ENCODE data around the gene BLACAT1.

BLACAT1 gene

GRCh38 chr1:205455581-205456382, at the start of gene BLACAT1:
BLACAT1 (minus strand) TSS chr1:205456045.
- no peak for DNase-seq

- DNase-seq = no peak
Observed at GRCh38 chr1:205505076-205505729, 49.4 kb upstream of the BLACAT1 start.

- no peak for DNase-seq
Observed at GRCh38 chr1:205504311-205505075, 48.6 kb upstream of the BLACAT1 start, which contains the start of gene CDK18. CDK18 (plus strand) TSS chr1:205504669; CDS start chr1:205523168, 18,499 bp downstream.

GRCh38 chr1:205502992-205503391, 47.1 kb upstream of the BLACAT1 start:
- no peak for DNase-seq

DNA sequence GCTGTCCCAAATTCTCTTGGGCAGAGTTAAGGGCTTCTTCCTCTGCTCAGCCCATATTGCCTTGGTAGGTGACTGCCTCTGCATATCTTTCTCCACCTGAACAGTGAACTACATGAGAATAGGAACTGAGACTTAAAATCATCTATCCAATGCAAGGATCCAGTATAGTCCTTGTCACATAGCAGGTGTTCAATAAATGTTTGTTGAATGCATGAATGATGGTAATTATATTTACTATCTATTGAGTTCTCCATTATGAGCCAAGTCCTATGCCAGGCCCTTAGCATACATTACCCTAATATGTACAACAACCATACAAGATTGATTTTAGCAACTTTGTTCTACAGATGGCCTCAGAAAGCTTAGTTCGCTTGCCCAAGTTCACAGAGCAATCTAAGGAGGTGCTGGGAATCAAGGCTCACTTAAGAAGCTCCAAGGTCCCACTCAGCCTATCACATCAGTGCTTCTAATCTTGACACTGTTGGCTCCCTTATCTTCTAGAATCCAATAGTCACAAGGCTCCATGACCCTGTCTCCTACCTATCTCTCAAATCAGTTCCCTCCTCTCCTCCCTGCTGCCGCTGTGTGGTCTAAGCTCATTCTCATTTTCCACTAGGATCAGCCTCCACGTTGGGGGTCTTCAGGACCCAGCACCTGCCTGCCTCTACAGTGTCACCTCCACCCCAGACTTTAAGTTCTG, 46.4 kb upstream of the BLACAT1 start:
- no peak for DNase-seq

GRCh38 chr1:205500240-205501233, 44.7 kb upstream of the BLACAT1 start:
- no peak for DNase-seq

DNA sequence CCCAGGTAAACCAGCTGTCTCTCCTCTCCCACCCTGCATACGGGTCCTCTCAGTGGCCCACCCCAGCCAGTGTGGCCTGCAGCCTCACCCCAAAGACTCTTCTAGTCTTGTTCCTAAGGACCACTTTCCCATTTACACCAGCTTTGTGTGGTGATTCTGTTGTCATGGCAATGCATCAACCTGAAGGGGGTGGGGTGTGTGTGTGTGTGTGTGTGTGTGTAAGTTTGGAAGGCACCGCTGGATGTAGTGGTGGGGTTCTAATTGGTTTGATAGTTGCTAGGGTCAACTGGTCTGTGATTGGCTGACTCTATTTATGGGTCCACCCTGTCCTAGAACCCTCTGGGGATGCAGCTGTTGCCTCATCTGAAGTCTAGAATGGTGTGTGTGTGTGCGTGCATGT, 43.9 kb upstream of the BLACAT1 start:
- no peak for DNase-seq

GRCh38 chr1:205497351-205497750, 41.5 kb upstream of the BLACAT1 start:
- DNase-seq = no peak

DNA sequence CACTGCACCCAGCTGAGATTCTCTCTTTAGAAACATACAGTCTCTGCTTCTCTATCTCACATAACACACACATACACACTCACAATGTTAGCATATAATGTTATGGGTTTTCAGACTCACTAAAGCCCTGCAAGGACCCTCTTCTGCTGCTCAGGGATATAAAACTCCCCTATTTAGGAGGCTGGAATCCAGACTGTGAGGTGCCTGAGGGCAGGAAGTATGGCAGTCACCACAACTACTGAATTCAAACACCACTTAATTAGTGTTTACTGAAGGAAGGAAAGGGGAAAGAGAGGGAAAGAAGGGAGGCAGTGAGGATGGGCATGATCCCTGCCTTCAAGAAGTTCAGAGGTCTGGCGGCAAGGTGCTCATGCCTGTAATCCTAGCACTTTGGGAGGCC, 40.8 kb upstream of the BLACAT1 start:
- no peak for DNase-seq

DNA sequence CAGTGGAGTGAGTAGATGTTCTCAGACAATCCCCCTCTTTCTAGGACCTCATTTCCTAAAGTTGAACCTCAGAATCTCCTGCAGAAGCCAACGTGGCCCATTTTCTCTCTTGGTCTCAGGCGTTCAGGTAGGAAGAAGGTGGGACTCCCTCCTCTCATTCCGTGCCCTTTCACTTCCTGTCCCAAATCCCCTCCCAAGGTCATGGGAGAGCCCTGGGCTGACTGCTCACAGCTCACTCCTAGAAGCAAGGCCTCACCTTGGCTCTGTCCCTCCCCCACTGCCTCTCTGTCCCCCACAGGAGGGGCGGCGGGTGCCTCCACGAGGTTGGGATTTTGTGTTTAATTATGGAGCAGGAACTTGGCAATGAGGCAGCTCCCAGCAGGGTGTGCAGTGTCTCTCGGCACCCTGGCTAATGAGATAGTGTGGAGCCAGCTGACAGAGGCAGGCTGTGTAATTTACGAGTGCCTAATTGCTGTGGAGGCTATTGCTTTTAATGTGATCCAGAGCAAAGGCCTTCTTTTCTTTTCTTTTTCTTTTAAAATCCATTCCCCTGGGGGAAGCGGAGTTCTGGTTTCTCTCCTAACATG, 39.5 kb upstream of the BLACAT1 start:
- no peak for DNase-seq

- DNase-seq = no peak
Observed at GRCh38 chr1:205494115-205494514, 38.3 kb upstream of the BLACAT1 start.

- DNase-seq = no peak
Observed at GRCh38 chr1:205493241-205494085, 37.6 kb upstream of the BLACAT1 start.

DNA sequence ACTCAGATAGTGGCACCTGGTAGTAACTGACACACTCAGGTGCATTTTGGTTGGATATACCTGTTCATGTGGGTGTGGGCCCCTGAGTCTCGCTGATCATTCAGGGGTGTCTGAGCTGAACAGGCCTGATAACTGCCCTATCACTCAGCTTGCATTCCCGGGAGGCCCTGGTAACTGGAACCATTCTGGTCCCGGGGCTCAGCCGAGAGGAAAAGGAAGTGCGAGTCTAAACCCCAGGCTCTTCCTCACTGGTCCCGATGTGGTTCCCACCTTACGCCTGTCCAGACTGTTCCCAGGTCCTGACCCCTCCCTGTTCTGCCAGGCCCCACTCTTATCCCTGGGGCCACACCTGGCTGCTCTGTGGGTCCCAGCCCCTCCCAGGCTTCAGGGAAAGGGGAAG, 36.9 kb upstream of the BLACAT1 start:
- DNase-seq = no peak

DNA sequence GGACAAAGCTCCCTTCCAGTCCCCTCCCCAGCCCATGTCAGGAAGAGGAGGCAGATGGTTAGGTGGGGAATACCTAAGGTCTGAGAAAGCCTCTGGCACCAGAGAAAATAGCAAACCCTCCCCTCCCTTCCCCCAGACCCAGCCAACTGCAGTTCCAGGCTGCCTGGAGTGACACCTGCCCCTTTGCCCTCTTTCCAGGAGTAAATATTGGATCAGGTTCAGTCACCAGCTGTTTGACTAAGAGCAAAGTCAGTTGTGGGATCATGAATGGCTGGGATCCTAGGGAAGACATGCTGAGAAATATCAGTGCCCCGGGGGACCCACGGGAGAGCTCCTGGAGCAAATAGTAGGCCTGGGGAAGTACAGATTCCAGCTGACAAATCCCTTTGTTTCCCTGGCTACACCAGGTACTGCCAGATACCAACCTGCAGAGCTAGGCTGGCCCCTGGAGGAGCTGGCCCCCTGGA, 36.4 kb upstream of the BLACAT1 start:
- DNase-seq = no peak

DNA sequence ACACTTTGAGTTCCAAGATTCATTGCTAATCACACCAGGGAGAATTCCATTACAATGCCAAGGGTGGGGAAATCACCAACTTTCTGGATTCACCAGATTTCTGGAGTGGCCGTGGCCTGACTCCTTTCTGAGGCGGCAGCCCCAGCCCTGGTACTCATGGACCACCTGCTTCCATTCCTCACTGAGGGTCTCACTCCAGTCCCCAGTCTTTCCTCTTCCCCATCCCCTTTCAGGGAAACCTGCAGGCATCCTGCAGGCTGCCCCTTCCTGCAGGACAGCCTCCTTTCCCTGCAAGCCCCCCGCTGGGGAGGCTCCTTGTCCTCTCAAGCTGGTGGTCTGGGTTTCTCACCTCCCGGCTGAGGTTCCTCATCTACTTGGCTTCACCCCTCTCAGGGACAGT, 35.9 kb upstream of the BLACAT1 start:
- DNase-seq = no peak

- no peak for DNase-seq
Observed at GRCh38 chr1:205488074-205488723, 32.4 kb upstream of the BLACAT1 start.

DNA sequence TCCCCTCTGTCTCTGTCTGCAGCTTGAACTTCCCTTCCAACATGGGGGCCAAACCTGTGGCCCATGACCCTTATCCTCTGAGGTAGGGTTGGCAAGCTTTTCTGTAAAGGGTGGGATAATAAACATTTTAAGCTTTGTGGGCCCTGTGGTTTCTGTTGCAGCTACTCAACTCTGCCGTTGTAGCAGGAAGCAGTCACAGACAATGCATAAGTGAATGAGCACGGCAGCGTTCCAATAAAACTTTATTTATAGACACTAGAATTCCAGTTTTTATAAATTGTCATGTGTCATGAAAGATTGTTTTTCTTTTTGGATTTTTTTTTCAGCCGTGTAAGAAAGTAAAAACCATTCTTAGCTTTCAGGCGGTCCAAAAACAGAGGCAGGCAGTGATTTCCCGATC, 30.4 kb upstream of the BLACAT1 start:
- DNase-seq = no peak

- DNase-seq = peak; percentile 48
Observed at GRCh38 chr1:205484985-205485967, 29.4 kb upstream of the BLACAT1 start.
